Measurements from ENCODE around the gene LRMDA.

Gene LRMDA

GRCh38 chr10:76138286-76138685 is 706.9 kb downstream of the LRMDA start:
- Histone ChIP-seq H3K79me1 (replicated peaks; ENCODE audit: low read length, poor library complexity, severe bottlenecking) (no peaks in the 10 kb centered on the region), H3K9me3 (ENCODE audit: control insufficient read depth, low read length) (no peaks in the 10 kb centered on the region), H2BK5ac (ENCODE audit: low read depth, low read length, poor library complexity, severe bottlenecking) (no peak overlapping the region), H3K4me1 (ENCODE audit: control insufficient read depth, insufficient read depth, low read depth, low read length) (no peaks in the 10 kb centered on the region), H2AFZ (ENCODE audit: low read depth, low read length) (no peak overlapping the region), H3K4me3 (ENCODE audit: insufficient read depth in 1 of 2, low read depth in 1 of 2, low read length in 2 of 2) (no peak overlapping the region), H3K18ac (ENCODE audit: low read depth in 1 of 2, low read length in 2 of 2) (no peak overlapping the region), H2BK15ac (ENCODE audit: low read depth, poor library complexity, severe bottlenecking) (no peak overlapping the region), H3K14ac (ENCODE audit: low read length in 2 of 2) (no peak overlapping the region), H3K4me2 (ENCODE audit: low read length, poor library complexity, severe bottlenecking) (no peak overlapping the region), H4K8ac (ENCODE audit: low read length) (no peak overlapping the region), H3K23ac (ENCODE audit: low read length in 2 of 2) (no peak overlapping the region), H2BK120ac (ENCODE audit: low read depth, low read length) (no peak overlapping the region), H4K91ac (ENCODE audit: low read length) (no peak overlapping the region), H3K9ac (ENCODE audit: low read length) (no peak overlapping the region), H3K36me3 (ENCODE audit: control insufficient read depth in 1 of 2, insufficient read depth in 2 of 2, low read depth in 1 of 2, low read length in 2 of 2) (no peaks in the 10 kb centered on the region), H2BK12ac (ENCODE audit: low read length in 2 of 2) (no peak overlapping the region), H2AK5ac (ENCODE audit: low read length, severe bottlenecking) (no peak overlapping the region), H3K27ac (ENCODE audit: low read length, poor library complexity, severe bottlenecking) (no peak overlapping the region), H3K27me3 (ENCODE audit: control insufficient read depth in 1 of 2, insufficient read depth in 1 of 2, low read length in 2 of 2) (peaks cover 0 to 6% of the 10 kb centered on the region in 2 experiments), H3K4ac (ENCODE audit: low read depth in 1 of 2, low read length in 2 of 2) (no peak overlapping the region)
- 100% methylated on average over 2 of the region's 2 CpGs for WGBS
- no peak for DNase-seq

GRCh38 chr10:76138906-76139305 is 707.5 kb downstream of the LRMDA start:
- H2BK12ac ChIP-seq (ENCODE audit: low read length in 2 of 2): no peak overlapping the region
- no peak overlapping the region for H2BK120ac ChIP-seq (ENCODE audit: low read depth, low read length)
- H2AFZ ChIP-seq (ENCODE audit: low read depth, low read length): no peak overlapping the region
- H2BK15ac ChIP-seq (ENCODE audit: low read depth, poor library complexity, severe bottlenecking): no peak overlapping the region
- H3K4me1 ChIP-seq (ENCODE audit: control insufficient read depth, insufficient read depth, low read depth, low read length): no peaks in the 10 kb centered on the region
- H3K9me3 ChIP-seq (ENCODE audit: control insufficient read depth, low read length): no peaks in the 10 kb centered on the region
- H4K8ac ChIP-seq (ENCODE audit: low read length): no peak overlapping the region
- H3K18ac ChIP-seq (ENCODE audit: low read depth in 1 of 2, low read length in 2 of 2): no peak overlapping the region
- H3K4me3 ChIP-seq (ENCODE audit: insufficient read depth in 1 of 2, low read depth in 1 of 2, low read length in 2 of 2): no peak overlapping the region
- no peak overlapping the region for H4K91ac ChIP-seq (ENCODE audit: low read length)
- H2BK5ac ChIP-seq (ENCODE audit: low read depth, low read length, poor library complexity, severe bottlenecking): no peak overlapping the region
- H3K14ac ChIP-seq (ENCODE audit: low read length in 2 of 2): no peak overlapping the region
- no peaks in the 10 kb centered on the region for H3K79me1 ChIP-seq (replicated peaks; ENCODE audit: low read length, poor library complexity, severe bottlenecking)
- H3K23ac ChIP-seq (ENCODE audit: low read length in 2 of 2): no peak overlapping the region
- no peaks in the 10 kb centered on the region for H3K36me3 ChIP-seq (ENCODE audit: control insufficient read depth in 1 of 2, insufficient read depth in 2 of 2, low read depth in 1 of 2, low read length in 2 of 2)
- H3K27me3 ChIP-seq (ENCODE audit: control insufficient read depth in 1 of 2, insufficient read depth in 1 of 2, low read length in 2 of 2): peaks cover 0 to 6% of the 10 kb centered on the region in 2 experiments
- no peak overlapping the region for H2AK5ac ChIP-seq (ENCODE audit: low read length, severe bottlenecking)
- H3K27ac ChIP-seq (ENCODE audit: low read length, poor library complexity, severe bottlenecking): no peak overlapping the region
- 97% methylated on average over 2 of the region's 3 CpGs for WGBS
- H3K4me2 ChIP-seq (ENCODE audit: low read length, poor library complexity, severe bottlenecking): no peak overlapping the region
- no peak for DNase-seq
- H3K9ac ChIP-seq (ENCODE audit: low read length): no peak overlapping the region
- no peak overlapping the region for H3K4ac ChIP-seq (ENCODE audit: low read depth in 1 of 2, low read length in 2 of 2)

- Histone ChIP-seq H3K27ac (ENCODE audit: low read length, poor library complexity, severe bottlenecking) (no peak overlapping the region), H2AK5ac (ENCODE audit: low read length, severe bottlenecking) (no peak overlapping the region), H3K27me3 (ENCODE audit: control insufficient read depth in 1 of 2, insufficient read depth in 1 of 2, low read length in 2 of 2) (peaks cover 0 to 6% of the 10 kb centered on the region in 2 experiments), H3K4ac (ENCODE audit: low read depth in 1 of 2, low read length in 2 of 2) (no peak overlapping the region), H4K91ac (ENCODE audit: low read length) (no peak overlapping the region), H3K79me1 (replicated peaks; ENCODE audit: low read length, poor library complexity, severe bottlenecking) (no peaks in the 10 kb centered on the region), H3K23ac (ENCODE audit: low read length in 2 of 2) (no peak overlapping the region), H3K4me3 (ENCODE audit: insufficient read depth in 1 of 2, low read depth in 1 of 2, low read length in 2 of 2) (no peak overlapping the region), H2BK5ac (ENCODE audit: low read depth, low read length, poor library complexity, severe bottlenecking) (no peak overlapping the region), H3K4me2 (ENCODE audit: low read length, poor library complexity, severe bottlenecking) (no peak overlapping the region), H3K14ac (ENCODE audit: low read length in 2 of 2) (no peak overlapping the region), H4K8ac (ENCODE audit: low read length) (no peak overlapping the region), H2BK120ac (ENCODE audit: low read depth, low read length) (no peak overlapping the region), H3K9ac (ENCODE audit: low read length) (no peak overlapping the region), H3K36me3 (ENCODE audit: control insufficient read depth in 1 of 2, insufficient read depth in 2 of 2, low read depth in 1 of 2, low read length in 2 of 2) (no peaks in the 10 kb centered on the region), H3K18ac (ENCODE audit: low read depth in 1 of 2, low read length in 2 of 2) (no peak overlapping the region), H2BK12ac (ENCODE audit: low read length in 2 of 2) (no peak overlapping the region), H3K9me3 (ENCODE audit: control insufficient read depth, low read length) (no peaks in the 10 kb centered on the region), H2BK15ac (ENCODE audit: low read depth, poor library complexity, severe bottlenecking) (no peak overlapping the region), H2AFZ (ENCODE audit: low read depth, low read length) (no peak overlapping the region), H3K4me1 (ENCODE audit: control insufficient read depth, insufficient read depth, low read depth, low read length) (no peaks in the 10 kb centered on the region)
- WGBS: 95% methylated on average over 4 of the region's 5 CpGs
- DNase-seq: no peak
Measured at GRCh38 chr10:76139431-76139830, 708.0 kb downstream of the LRMDA start.

- H2BK120ac ChIP-seq (ENCODE audit: low read depth, low read length): no peak overlapping the region
- no peaks in the 10 kb centered on the region for H3K9me3 ChIP-seq (ENCODE audit: control insufficient read depth, low read length)
- no peak overlapping the region for H3K4me2 ChIP-seq (ENCODE audit: low read length, poor library complexity, severe bottlenecking)
- H3K79me1 ChIP-seq (replicated peaks; ENCODE audit: low read length, poor library complexity, severe bottlenecking): no peaks in the 10 kb centered on the region
- no peak for DNase-seq
- no peaks in the 10 kb centered on the region for H3K4me1 ChIP-seq (ENCODE audit: control insufficient read depth, insufficient read depth, low read depth, low read length)
- no peak overlapping the region for H2BK12ac ChIP-seq (ENCODE audit: low read length in 2 of 2)
- H2AFZ ChIP-seq (ENCODE audit: low read depth, low read length): no peak overlapping the region
- H3K18ac ChIP-seq (ENCODE audit: low read depth in 1 of 2, low read length in 2 of 2): no peak overlapping the region
- no peak overlapping the region for H4K8ac ChIP-seq (ENCODE audit: low read length)
- no peak overlapping the region for H3K4me3 ChIP-seq (ENCODE audit: insufficient read depth in 1 of 2, low read depth in 1 of 2, low read length in 2 of 2)
- H3K14ac ChIP-seq (ENCODE audit: low read length in 2 of 2): no peak overlapping the region
- no peak overlapping the region for H2BK5ac ChIP-seq (ENCODE audit: low read depth, low read length, poor library complexity, severe bottlenecking)
- no peak overlapping the region for H3K23ac ChIP-seq (ENCODE audit: low read length in 2 of 2)
- H2AK5ac ChIP-seq (ENCODE audit: low read length, severe bottlenecking): no peak overlapping the region
- H3K9ac ChIP-seq (ENCODE audit: low read length): no peak overlapping the region
- H3K4ac ChIP-seq (ENCODE audit: low read depth in 1 of 2, low read length in 2 of 2): no peak overlapping the region
- H4K91ac ChIP-seq (ENCODE audit: low read length): no peak overlapping the region
- H3K27me3 ChIP-seq (ENCODE audit: control insufficient read depth in 1 of 2, insufficient read depth in 1 of 2, low read length in 2 of 2): peaks cover 0 to 6% of the 10 kb centered on the region in 2 experiments
- H2BK15ac ChIP-seq (ENCODE audit: low read depth, poor library complexity, severe bottlenecking): no peak overlapping the region
- WGBS: 93% methylated on average over 2 of the region's 3 CpGs
- no peaks in the 10 kb centered on the region for H3K36me3 ChIP-seq (ENCODE audit: control insufficient read depth in 1 of 2, insufficient read depth in 2 of 2, low read depth in 1 of 2, low read length in 2 of 2)
- H3K27ac ChIP-seq (ENCODE audit: low read length, poor library complexity, severe bottlenecking): no peak overlapping the region
Measured at GRCh38 chr10:76141376-76141775, 710.0 kb downstream of the LRMDA start.

Data from mesenchymal stem cell (in vitro differentiated cells and primary cell).